Measurements from ENCODE around the gene GNAT1. TPM values are rescaled to one million over a fixed set of nuclear protein-coding genes. Genes with fewer than 3 reads are reported as not detected.
A peak's percentile ranks its signal among the peaks of the same experiment; 100 is the strongest.
"Not testable (repeated sequence)": the region's sequence is repeated elsewhere in the genome, so short reads cannot be mapped to it uniquely, and the experiment has no call there.

GNAT1 gene
- total RNA-seq, 1 experiment from 2014 or later: 0.50 TPM

GRCh38 chr3:50210176-50210509, 18.7 kb downstream of the GNAT1 start:
- no peaks in the 10 kb centered on the region for H3K9me3 ChIP-seq
- no peaks in the 10 kb centered on the region for H3K36me3 ChIP-seq (ENCODE audit: control insufficient read depth, insufficient read depth, low read length)
- intact Hi-C loops (cut with micrococcal nuclease; ENCODE audit: unreplicated experiment): loop anchor here (2.0 kb wide), 1 partner anchor 15 kb away; no protein-coding TSS in a partner anchor
- no TSS peak for BruUV-seq (replicated peaks)
- H3K27me3 ChIP-seq (replicated peaks; ENCODE audit: control insufficient read depth, insufficient read depth, low read length): no peaks in the 10 kb centered on the region
- peaks cover 33% of the 10 kb centered on the region for H3K4me1 ChIP-seq
- POLR2A ChIA-PET: no interaction called here
- peaks cover 12% of the 10 kb centered on the region for H3K4me1 Mint-ChIP-seq (ENCODE audit: low read depth, unreplicated experiment)
- no peaks in the 10 kb centered on the region for H3K9me3 Mint-ChIP-seq (ENCODE audit: unreplicated experiment)
- no peak for TF ChIP-seq CTCF (IDR thresholded peaks at IDR 0.05; ENCODE audit: insufficient read depth in 1 of 2, low read depth in 1 of 2, low read length in 1 of 2, severe bottlenecking in 1 of 2, unreplicated experiment in 1 of 2)
- no peak overlapping the region for H3K4me3 Mint-ChIP-seq (ENCODE audit: unreplicated experiment)
- no peak for DNase-seq
- peaks cover 4% of the 10 kb centered on the region for H3K36me3 Mint-ChIP-seq (ENCODE audit: insufficient read depth, unreplicated experiment)
- CTCF ChIA-PET: interaction anchor here (0.7 to 2.6 kb wide), 5 partner anchors 14 to 276 kb away, joined by 3 to 23 read pairs (median 11); no protein-coding TSS in a partner anchor
- H3K27ac Mint-ChIP-seq (ENCODE audit: unreplicated experiment): no peak overlapping the region
- H3K4me3 ChIP-seq (ENCODE audit: low read depth, low read length): no peak overlapping the region
- no peaks in the 10 kb centered on the region for H3K27me3 Mint-ChIP-seq (ENCODE audit: insufficient read depth, unreplicated experiment)

GRCh38 chr3:50210510-50211367, 19.3 kb downstream of the GNAT1 start:
- POLR2A ChIA-PET: interaction anchor here (0.5 kb wide), 1 partner anchor 1289 kb away, joined by 11 read pairs; no protein-coding TSS in a partner anchor
- BruUV-seq (replicated peaks): no TSS peak
- Mint-ChIP-seq H3K4me1 (ENCODE audit: low read depth, unreplicated experiment) (peaks cover 12% of the 10 kb centered on the region), H3K36me3 (ENCODE audit: insufficient read depth, unreplicated experiment) (peaks cover 4% of the 10 kb centered on the region), H3K27me3 (ENCODE audit: insufficient read depth, unreplicated experiment) (no peaks in the 10 kb centered on the region), H3K4me3 (ENCODE audit: unreplicated experiment) (no peak overlapping the region), H3K9me3 (ENCODE audit: unreplicated experiment) (no peaks in the 10 kb centered on the region), H3K27ac (ENCODE audit: unreplicated experiment) (no peak overlapping the region)
- no peaks in the 10 kb centered on the region for H3K9me3 ChIP-seq
- no peak overlapping the region for H3K4me3 ChIP-seq (ENCODE audit: low read depth, low read length)
- CTCF ChIA-PET: interaction anchor here (0.7 to 2.6 kb wide), 7 partner anchors 8 to 277 kb away, joined by 3 to 23 read pairs (median 6); no protein-coding TSS in a partner anchor
- intact Hi-C loops (cut with micrococcal nuclease; ENCODE audit: unreplicated experiment): loop anchor here (2.0 kb wide), 1 partner anchor 16 kb away; no protein-coding TSS in a partner anchor
- H3K36me3 ChIP-seq (ENCODE audit: control insufficient read depth, insufficient read depth, low read length): no peaks in the 10 kb centered on the region
- H3K4me1 ChIP-seq: peaks cover 28% of the 10 kb centered on the region
- no peaks in the 10 kb centered on the region for H3K27me3 ChIP-seq (replicated peaks; ENCODE audit: control insufficient read depth, insufficient read depth, low read length)
- no peak for TF ChIP-seq CTCF (IDR thresholded peaks at IDR 0.05; ENCODE audit: insufficient read depth in 1 of 2, low read depth in 1 of 2, low read length in 1 of 2, severe bottlenecking in 1 of 2, unreplicated experiment in 1 of 2)
- peak; percentile 30 to 53 for DNase-seq

GRCh38 chr3:50211368-50211717, 19.9 kb downstream of the GNAT1 start:
- H3K36me3 Mint-ChIP-seq (ENCODE audit: insufficient read depth, unreplicated experiment); POLR2A ChIA-PET; H3K4me3 Mint-ChIP-seq (ENCODE audit: unreplicated experiment); H3K9me3 Mint-ChIP-seq (ENCODE audit: unreplicated experiment); H3K9me3 ChIP-seq; H3K27ac Mint-ChIP-seq (ENCODE audit: unreplicated experiment); H3K36me3 ChIP-seq (ENCODE audit: control insufficient read depth, insufficient read depth, low read length); BruUV-seq (replicated peaks); H3K4me3 ChIP-seq (ENCODE audit: low read depth, low read length); H3K27me3 ChIP-seq (replicated peaks; ENCODE audit: control insufficient read depth, insufficient read depth, low read length); DNase-seq; H3K27me3 Mint-ChIP-seq (ENCODE audit: insufficient read depth, unreplicated experiment): not testable (repeated sequence)
- intact Hi-C loops (cut with micrococcal nuclease; ENCODE audit: unreplicated experiment): loop anchor here (2.0 kb wide), 1 partner anchor 17 kb away; no protein-coding TSS in a partner anchor
- peaks cover 12% of the 10 kb centered on the region for H3K4me1 Mint-ChIP-seq (ENCODE audit: low read depth, unreplicated experiment)
- CTCF ChIA-PET: interaction anchor here (1.1 to 2.6 kb wide), 6 partner anchors 8 to 49 kb away, joined by 3 to 23 read pairs (median 8); no protein-coding TSS in a partner anchor
- peaks cover 22% of the 10 kb centered on the region for H3K4me1 ChIP-seq
